NCI-H2171 treated with DMSO at 0.1 percent for 48 hours (cell line): ENCODE results near the gene CTNNA2.

Experiments
- DNase-seq: peaks from one replicate; lab custom pipeline; 2025; lab: John Stamatoyannopoulos, UW

The CTNNA2 gene

DNA sequence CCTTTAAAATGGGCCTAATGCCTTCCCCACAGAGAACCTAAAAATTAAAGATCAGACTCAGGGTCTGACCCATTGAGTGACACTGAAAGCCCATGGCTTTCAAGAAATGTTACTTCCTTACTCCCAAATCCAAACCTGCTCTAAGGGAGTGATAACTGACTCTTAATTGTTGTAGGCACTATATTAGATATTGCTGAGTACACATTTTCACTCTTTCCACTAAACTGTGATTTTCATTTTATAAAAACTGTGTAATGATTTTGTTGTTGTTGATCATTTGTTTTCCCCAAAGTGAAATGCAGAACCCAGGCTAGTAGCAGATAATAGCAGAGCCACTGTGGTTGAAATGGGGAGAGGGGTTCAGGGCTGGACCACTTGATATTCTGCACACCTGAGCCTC lies 704.6 kb downstream of the CTNNA2 start:
- DNase-seq = no peak

DNA sequence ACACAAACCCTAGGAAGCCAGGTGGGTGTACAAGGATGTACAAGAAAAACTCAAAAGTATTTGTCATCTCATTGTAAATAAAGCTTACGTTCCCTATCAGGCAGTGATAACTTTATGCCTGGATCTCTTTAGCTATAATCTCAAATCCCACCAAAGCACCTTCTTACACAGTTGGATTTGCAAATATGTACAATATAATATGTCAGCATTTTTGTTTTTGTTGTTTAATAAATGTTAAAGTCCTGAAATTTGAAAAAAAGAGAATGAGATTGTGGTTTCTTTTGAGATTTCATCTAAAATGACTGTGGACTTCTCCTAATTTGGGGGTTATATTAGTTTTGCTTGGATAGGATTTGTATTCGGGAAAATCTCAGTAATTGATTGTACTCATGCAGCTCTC lies 709.8 kb downstream of the CTNNA2 start:
- no peak for DNase-seq

DNA sequence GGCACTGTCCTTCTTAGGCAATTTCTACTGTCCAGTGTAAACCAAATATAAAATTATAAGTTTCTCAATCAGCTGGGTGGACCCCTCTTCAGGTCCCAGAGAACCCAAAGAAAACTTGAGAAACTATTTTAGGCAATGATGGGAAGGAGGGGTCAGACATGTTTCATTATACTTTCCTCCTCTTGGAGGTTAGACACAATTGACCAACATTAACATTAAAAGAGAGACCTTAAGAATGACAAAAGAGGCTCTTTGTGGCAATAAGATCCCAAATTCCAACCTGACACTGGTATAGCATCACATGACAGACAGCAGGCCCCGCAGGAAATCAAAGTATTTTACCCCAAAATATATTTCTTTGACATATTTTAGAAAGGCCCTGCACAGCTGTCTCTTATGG lies 718.6 kb downstream of the CTNNA2 start:
- DNase-seq = no peak

DNA sequence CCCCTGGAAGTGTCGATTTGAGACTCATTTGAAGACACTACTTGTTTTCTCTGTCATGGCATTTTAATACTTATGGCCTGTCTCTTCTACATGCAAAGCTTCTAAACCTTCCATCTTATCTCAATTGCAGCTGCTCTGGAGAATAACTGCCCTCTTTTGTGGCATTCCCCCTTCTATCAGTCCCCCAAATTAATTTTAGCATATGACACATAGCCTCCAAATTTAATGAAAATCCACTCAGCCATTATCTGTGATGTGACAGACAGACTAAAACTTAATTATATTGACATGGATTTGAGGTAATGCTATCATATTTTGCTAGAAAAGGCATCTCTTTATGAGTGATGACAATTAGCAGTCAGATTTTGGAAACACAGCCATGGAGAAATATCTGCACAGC lies 720.5 kb downstream of the CTNNA2 start:
- no peak for DNase-seq

DNA sequence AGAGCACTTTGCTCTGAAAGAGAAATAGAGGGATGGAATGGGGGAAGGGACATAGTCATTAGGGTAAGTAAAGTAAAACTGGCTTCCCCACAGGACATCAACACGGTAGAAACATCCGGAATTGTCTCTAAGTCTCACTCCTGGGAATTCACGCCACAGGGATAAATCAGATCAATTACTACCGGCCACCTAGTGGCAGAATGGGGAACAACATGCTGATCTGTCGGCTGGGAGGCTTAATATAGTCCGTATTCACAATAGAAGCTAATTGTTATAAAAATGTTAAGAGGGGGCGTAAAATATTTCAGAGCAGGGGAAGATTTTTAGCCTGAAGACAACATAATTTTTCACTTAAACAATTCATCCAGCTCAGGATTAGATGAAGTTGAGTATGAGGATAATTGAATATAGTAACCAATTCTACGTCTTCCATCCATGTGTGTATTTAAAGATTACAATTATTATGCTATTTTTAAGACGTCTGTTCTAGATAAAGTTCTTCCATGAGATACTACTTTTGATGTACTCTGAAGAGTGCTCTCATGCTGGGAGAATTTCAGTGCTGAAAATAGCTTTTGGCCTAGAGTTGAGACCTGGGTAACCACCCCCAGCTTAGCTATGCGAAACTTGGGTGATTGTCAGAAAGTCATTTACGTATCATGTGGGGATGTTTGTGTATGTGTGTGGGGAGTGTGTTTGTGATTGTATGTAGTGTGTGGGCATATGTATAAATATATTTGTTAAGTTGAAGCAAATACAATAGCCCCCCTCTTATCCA lies 726.0 kb downstream of the CTNNA2 start:
- peak; percentile 39 for DNase-seq

DNA sequence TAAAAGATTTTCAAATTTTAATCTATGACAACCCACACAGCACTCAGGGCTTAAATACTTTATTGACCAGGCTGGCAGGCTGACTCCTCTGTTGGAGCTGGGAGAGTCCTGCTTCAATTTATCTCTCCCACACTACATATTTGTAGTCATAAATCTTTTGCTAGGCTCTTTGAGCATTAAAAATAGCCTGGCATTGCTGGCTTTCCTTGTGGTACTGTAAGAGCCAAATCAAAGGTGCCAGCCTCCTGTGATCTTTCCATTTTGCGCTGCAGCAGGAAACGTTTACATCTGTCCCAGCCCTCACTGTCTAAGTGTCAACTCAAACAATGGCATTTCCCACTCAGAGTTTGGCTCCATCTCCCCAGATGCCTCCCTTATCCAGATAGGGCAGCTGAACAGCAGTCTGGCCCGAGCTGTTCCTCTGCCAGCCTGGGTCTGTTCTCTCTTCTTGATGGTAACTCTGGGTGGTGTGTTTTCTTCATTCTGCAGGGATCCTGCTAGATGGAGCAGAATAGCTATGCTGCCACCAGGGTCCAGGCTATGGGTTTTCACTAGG lies 729.6 kb downstream of the CTNNA2 start:
- DNase-seq = no peak

DNA sequence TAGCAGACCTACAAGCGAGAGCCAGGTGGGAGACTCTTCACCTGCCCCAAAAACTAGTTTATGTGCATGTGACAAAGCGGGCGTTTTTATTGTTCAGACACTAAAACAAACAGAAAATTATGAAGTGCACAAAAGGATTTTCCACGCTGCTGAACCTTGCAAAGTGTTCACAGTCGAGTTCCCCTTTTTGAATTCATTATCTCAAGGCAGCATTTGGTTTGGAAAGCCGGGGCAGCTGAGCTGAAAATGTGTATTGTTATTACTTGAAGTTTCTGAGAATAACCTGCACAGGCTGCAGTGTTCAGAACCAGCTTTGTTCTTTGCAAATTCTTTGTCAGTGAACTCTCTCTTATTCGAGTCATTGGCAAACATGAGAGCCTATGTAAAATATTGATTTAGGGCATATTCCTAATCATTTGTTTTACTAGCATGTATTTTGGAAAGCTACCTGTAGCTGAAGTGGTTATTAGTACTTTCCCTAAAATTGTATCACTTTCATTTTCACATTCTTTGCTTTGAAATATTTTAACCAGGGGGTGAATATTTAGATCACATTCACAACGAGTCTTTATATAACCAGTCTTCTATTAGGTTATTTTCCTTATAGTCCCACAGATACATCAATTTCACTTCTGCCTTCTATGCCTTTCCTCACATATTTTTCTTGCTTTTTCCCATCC lies 732.2 kb downstream of the CTNNA2 start:
- no peak for DNase-seq

DNA sequence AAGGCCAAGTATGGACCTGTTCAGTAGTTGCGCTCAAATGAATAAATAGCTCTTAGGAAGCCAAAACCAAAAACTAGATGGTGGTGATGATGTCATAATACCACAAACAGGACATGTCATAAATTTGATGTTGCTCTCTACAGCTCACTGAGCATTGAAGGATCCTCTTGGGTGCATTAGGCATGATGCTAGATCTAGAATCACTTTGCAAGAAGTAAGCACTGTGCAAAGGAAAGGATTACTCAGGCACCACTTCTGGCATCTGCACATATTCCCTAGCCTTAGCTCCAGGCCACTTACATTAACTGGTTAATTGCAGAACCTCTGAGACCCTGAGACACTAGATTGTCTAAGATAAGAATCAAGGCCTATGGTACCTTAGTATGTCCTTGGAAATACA lies 733.7 kb downstream of the CTNNA2 start:
- DNase-seq = no peak

DNA sequence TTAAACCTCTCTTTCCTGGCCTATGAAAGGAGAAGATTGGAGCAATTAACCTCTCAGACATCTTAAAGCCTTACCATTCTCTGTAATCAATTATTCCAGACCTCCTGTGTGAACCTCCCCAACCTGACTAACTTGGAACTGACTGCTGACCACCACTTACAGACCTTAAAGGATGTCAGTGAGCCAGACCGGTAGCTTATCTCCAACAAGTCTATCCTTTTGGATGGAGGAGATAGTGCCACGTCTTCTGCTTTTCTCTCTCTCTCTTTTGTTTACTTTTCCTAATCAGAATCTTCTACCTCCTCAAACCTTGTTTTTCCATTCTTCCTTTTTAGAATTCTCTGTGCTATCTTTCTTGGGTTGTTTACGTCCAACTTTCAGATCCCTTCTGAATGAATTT lies 734.5 kb downstream of the CTNNA2 start:
- DNase-seq = no peak

DNA sequence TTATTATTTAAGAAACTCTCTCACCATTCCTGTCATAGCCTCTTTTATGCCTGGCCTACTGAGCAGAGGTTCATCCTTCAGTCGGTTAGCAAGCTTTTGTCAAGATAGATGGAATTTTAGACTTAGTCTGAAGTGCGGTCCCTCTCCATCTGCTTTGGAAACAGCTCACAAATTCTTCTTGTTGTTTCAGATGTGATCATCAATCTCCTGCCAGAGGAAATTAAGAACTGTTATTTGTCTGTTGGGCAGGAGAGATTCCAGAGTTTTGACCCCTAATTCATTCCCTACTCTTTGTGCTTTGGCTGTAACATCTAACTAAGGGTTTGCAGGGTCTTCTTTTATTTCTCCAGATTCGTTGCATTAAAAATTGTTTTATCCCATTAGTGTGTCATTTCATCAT lies 735.3 kb downstream of the CTNNA2 start:
- DNase-seq = no peak

DNA sequence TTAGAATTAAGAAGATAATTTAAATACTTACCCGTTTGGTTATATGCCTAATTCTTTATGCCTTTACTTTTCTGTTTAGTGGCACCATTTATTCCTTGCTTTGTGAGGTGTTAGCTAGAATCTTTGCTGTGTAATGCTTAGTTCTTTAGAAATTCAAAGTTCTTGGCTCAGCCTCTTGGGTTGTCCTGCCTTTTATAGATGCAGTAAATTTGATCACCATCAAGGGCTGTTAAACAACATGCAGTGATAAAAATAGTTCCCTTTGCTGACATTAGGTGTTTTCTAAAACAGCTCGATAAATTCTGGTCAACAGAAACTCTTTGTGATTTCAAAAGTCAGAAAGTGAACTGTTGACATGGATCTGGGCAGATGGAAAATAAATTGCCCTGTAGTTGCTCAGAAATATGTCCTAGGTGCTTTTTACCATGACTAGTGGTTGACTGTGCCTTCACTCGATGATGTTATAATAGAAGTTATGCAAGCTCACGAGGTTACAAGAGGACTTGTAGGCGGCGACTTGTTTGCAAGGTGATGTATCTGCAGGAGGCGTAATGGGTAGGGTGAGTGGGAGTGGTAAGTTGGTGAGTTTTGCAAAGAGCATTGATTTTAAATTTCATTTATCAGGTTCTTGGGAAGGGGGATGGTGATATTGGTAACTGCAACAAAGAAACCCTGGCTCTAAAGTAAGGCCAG lies 739.6 kb downstream of the CTNNA2 start:
- DNase-seq = no peak

DNA sequence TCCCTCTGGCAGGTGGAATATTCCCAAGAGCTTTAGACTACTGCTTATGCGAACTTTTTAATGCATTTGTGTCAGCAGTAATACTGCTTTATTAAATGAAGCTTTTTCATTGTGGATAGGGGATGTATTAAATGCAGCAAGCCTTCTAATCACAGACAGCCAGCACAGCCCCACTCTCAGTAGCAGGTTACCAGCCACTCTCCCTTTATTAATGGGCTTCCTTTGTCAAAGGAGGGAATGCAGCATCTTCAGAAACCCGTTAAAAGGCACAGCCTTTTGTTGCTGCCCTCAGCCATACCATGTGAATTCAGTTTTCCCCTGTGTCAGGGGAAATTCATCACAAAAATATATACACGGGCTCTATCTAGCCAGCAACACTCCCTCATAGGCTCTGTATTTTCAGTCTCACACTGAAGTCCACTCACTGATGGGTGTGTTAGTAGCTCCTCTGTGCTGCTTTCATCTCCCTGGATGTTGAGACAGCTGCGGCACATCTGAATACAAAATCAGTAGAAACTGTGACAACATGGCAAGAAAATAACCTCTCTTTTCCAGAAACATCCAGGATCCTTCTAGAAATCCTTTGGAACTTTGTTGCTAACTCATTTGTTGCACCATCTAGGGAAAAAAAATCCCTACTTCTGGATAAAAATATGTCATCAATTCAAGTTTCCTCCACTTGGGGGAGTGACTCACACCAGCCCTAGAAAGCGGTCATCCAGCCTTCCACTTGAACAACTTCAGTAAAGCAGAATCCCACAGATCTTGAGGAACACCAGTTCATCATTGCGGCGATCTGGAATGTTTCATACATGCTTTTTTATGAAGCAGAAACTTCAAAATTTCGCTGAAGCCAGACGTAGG lies 743.3 kb downstream of the CTNNA2 start:
- no peak for DNase-seq

DNA sequence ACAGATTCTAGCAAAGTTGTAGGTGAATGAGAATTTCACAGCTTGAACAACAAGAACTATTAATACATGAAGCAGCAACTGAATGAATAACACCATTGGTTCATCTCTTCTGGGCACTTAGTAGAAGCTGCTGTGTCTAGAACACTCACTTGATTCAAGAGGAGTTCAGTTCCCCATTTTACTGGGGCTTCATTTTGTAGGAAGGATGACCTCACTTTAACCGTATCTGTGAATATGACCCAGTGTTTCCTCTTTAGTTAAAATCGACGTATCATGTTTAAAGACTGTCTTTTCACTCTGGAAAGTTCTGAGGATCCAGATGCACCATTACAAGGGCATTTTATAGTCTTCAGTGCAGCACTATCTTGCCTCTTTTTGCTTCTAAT lies 743.9 kb downstream of the CTNNA2 start:
- no peak for DNase-seq

DNA sequence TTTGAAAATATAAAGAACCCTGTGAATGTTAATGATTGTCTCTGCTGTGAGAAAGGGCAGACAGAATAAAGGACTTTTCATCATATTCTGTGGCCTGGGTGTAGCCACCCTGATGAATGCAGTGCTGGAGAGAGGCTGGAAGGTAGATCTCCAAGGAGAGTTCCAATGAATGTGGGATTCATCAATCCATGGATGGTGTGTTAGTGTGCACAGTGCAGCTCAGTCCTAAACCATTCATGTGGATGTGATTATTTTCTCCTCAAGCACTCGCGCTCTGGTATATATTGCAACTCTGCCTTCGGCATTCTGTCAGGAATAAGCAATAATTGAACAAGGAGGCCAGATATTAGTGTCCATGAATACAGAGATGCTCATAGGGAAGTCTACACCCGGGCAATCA lies 744.6 kb downstream of the CTNNA2 start:
- DNase-seq = no peak

DNA sequence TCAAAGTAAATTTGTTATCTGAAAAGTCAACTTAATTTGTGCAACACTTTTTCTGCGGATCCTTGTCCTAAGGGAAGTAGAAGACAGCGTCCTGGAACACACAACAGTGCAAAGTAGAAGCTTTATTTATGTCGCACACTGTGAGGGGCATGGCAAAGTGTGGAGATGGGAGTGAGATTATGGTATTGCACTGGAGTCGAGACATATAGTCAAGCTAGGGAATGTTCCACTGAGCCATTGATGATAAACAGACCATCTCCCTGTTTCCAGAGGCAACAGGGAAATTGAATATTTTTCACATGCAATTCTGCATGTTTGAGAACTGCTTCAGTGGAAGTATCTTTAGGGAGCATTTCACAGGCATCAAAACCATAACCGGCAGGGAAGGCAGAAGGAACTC lies 745.5 kb downstream of the CTNNA2 start:
- no peak for DNase-seq

DNA sequence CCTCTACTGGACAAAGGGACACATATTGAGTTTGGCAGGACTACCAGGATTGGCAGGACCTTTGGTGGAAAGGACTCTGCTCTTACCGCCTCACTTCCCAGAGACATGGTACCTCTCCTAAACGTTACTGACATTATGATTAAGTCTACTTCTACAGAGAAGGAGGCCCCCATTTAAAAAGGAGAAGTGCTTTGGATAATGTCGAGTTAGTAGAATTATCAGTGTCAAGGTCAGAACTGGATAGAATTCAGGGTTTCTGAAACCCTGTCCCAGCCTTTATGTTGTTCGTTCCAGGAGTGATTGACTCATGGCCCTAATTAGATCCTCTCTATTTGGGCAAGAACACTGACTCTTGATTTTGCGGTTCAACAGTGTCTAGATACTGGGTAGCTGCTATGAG lies 745.9 kb downstream of the CTNNA2 start:
- DNase-seq = no peak

DNA sequence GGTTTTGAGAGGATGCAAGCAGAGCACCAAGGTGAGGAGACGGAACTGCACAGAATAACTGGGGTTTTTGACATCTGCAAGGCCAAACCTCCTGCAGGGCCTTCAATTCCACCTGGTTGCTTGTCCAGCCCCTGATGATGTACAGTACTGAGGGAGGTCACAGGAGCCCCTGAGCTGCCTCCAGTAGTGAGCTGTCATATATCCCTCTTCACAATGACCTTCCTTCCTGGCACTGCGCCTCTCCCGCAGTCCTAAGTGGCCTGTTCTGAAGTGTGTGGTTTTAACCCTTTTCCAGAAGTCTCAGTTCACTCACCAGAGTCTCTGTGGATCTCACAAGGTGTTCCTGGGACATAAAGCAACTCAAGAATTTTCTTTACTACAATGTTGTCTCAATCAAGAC lies 746.4 kb downstream of the CTNNA2 start:
- DNase-seq = no peak

DNA sequence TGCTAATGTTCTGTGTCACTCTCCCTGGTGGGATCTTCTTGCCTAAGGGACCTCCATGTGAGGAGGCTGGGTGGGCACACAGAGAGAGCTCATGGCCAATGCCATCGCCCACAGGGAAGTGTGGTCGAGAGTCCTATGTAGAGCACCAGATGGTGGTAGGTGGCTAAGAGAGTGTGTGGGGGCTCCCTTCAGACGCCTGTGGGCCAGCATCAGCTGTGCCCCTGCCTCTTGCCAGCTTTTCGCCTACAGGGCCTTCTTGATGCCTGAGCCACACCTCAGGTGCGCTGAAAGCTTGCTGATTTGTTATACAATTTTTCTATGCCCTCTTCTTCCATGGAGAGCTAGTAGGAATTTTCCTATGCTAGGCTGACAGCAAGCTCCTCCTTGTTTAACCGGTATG lies 753.4 kb downstream of the CTNNA2 start:
- no peak for DNase-seq

DNA sequence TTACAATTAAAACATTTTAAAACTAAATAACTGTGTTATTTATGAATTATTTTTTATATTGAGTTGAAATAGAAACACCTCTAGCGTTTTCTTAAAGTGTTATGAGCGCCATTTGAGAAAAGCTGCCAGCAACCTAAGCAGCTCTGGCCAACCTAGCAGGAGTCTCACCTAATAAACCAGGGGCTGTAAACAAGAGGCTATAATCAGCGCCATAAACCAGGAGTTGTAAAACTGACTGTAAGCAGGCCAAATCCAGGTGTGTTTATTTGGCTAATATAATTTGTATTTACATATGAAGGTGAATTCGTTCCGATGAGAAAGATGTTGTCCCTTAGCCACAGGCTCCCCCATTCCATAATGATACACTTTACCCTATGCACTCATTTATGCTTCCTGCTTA lies 757.0 kb downstream of the CTNNA2 start:
- DNase-seq = no peak

DNA sequence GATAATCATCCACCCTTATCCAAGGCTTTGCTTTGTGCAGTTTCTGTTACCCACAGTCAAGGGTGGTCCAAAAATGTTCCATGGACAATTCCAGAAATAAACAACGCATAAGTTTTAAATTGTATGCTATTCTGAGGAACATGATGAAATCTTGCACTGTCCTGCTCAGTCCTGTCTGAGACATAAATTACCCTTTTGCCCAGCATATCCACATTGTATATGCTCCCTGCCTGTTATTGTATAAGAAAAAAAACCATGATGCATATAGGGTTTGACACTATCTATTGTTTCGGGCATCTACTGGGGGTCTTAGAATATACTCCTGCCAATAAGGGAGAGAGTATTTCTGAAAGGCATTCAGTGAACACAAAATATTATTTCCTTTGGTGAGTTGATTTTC lies 767.7 kb downstream of the CTNNA2 start:
- DNase-seq = no peak

DNA sequence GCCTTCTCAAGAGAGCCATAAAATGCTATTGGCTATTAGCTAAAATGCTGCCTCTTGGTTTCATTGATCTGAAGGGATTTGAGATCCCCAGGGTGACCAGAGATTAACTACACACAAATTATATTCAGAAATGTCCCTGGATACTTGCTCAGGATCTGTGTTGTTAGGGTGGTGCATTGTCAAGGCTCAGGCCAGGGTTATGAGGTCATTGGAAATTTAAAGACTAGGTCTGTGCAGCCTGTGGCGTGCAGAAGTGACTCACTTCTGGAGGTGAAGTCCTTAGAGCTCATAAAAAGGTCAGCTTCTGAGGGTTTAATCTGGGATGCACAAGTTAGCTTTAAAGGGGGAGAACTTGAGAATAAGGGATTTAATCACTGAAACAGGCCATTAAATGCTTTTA lies 768.2 kb downstream of the CTNNA2 start:
- no peak for DNase-seq

DNA sequence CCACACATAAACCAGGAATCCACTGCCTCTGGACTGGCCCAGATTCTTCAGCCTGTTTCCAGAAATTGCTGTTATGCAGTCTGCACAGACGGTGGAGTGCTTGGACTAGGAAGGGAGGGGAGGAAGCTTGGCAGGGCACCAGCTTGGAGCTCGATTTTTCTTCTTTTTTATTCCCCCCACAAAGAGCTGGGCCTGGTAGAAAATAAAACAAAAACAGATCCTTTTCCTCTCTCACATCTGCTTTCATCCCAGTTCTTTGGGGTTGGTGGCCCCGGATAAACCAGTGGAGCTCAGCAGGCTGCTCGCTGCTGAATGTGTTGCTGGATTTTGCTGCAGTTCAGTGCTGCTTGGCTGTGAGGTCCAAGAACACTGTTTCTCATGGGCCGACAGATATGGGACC lies 775.7 kb downstream of the CTNNA2 start:
- peak; percentile 4 for DNase-seq
